Testis (tissue), 2 donors: ENCODE data around the gene TMED10.

Experiments used
- POLR2A ChIP-seq: fragments of 450-650 bp; IDR thresholded peaks from one replicate; pipeline ENCODE4 v1.6.1; 2017; ENCODE audit warnings: antibody characterized with exemption, mild to moderate bottlenecking, moderate library complexity
- TF ChIP-seq, protein P1 (sequence below), 3 experiments: fragments of 450-650 bp in 2 of 3; fragments of 200-600 bp in 1 of 3; sonication (generic) in 1 of 3; IDR thresholded peaks; one replicate each; pipeline ENCODE4 v1.5.1; 2016 to 2019; ENCODE audit warnings: antibody characterized with exemption in 3 of 3, mild to moderate bottlenecking in 2 of 3, moderate library complexity in 1 of 3

DNA sequence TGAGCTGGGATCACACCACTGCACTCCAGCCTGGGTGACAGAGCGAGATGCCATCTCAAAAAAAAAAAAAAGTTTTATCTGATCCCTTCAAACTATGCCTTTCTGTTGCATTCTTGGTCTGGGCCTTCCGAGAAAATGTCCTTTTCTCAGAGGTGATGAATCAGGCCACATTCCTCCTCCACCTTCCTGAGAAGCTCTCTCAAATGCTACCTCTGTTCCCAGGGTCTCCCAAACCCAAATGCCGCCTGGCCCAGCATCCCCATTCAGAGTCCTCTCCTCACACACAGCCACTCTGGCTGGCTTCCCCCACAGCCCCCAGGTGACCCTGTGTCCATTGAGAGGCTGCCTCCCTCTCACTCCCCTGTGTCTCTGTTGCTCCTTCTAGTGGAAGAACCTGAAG lies 19.7 kb upstream of the TMED10 start:
- TF ChIP-seq, protein P1, sequence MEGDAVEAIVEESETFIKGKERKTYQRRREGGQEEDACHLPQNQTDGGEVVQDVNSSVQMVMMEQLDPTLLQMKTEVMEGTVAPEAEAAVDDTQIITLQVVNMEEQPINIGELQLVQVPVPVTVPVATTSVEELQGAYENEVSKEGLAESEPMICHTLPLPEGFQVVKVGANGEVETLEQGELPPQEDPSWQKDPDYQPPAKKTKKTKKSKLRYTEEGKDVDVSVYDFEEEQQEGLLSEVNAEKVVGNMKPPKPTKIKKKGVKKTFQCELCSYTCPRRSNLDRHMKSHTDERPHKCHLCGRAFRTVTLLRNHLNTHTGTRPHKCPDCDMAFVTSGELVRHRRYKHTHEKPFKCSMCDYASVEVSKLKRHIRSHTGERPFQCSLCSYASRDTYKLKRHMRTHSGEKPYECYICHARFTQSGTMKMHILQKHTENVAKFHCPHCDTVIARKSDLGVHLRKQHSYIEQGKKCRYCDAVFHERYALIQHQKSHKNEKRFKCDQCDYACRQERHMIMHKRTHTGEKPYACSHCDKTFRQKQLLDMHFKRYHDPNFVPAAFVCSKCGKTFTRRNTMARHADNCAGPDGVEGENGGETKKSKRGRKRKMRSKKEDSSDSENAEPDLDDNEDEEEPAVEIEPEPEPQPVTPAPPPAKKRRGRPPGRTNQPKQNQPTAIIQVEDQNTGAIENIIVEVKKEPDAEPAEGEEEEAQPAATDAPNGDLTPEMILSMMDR (IDR thresholded peaks at IDR 0.05) = no peak
- TF ChIP-seq POLR2A = no peak
